ENCODE data around the gene RELA.

- TF ChIP-seq EZH2 (IDR thresholded peaks at IDR 0.05) (no peak), POLR2AphosphoS5 (IDR thresholded peaks at IDR 0.05; ENCODE audit: borderline replicate concordance, low read depth, low read length) (no peak)
These were observed 46.9 kb upstream of the RELA start for GRCh38 chr11:65709661-65710060.

All from SK-N-MC (cell line).